Psoas muscle (tissue), 8 donors: ENCODE data around the gene ZFYVE19. TPM values are rescaled to one million over a fixed set of nuclear protein-coding genes. Genes with fewer than 3 reads are reported as not detected.
"Not testable (repeated sequence)": the region's sequence is repeated elsewhere in the genome, so short reads cannot be mapped to it uniquely, and the experiment has no call there.

Experiments
- ATAC-seq, 4 donors: fragments of 200-7000 bp; cut with Tn5 transposase; one replicate each; pipeline ENCODE4 v1.9.1; 2020; ENCODE audit warnings: moderate library complexity in 3 of 4, mild to moderate bottlenecking in 2 of 4
- DNase-seq, 2 donors: peaks; one replicate each; pipeline ENCODE4 v3.0.0-alpha.2; 2020
- H3K27ac ChIP-seq: fragments of 200-600 bp; one replicate; pipeline ENCODE4 v1.8.0; 2022
- H3K27me3 ChIP-seq, 3 donors: fragments of 200-600 bp in 1 of 3; one replicate each; pipeline versions ENCODE4 v1.6.1 to v1.8.0; 2013 to 2022; ENCODE audit warnings: low read length in 2 of 3, mild to moderate bottlenecking in 2 of 3, moderate library complexity in 1 of 3; ENCODE audit not compliant: insufficient read depth in 3 of 3
- H3K36me3 ChIP-seq, 2 donors: fragments of 200-600 bp in 1 of 2; one replicate each; pipeline versions ENCODE4 v1.6.1 to v1.8.0; 2013 to 2022; ENCODE audit warnings: low read depth in 1 of 2, mild to moderate bottlenecking in 1 of 2, moderate library complexity in 1 of 2; ENCODE audit not compliant: insufficient read depth in 1 of 2
- H3K4me1 ChIP-seq: fragments of 200-600 bp; one replicate; pipeline ENCODE4 v1.8.0; 2022
- H3K4me3 ChIP-seq: fragments of 200-600 bp; one replicate; pipeline ENCODE4 v1.8.0; 2022; ENCODE audit warnings: mild to moderate bottlenecking
- H3K9me3 ChIP-seq: fragments of 200-600 bp; one replicate; pipeline ENCODE4 v1.8.0; 2022
- CTCF ChIP-seq: fragments of 200-600 bp; IDR thresholded peaks from one replicate; pipeline ENCODE4 v1.8.0; 2022; ENCODE audit warnings: antibody characterized with exemption
- WGBS, 3 donors: extraction: QIAGEN DNeasy Blood & Tissue Kit; methylation state at CpG; one replicate each; pipeline versions ENCODE4 v1.1.6 to v1.1.7; 2013; 5-methylcytosine and 5-hydroxymethylcytosine counted together
- intact Hi-C, 2 donors: fragments of 100-400 bp; cut with DNase I; formaldehyde crosslinking; loops; one replicate each; pipeline versions ENCODE4 v1.11.0 to v1.14.2; 2022
- polyA plus RNA-seq, 3 donors: library from polyadenylated mRNA; stranded (reverse); fragments of 200-250 nt; gene quantifications; one replicate each; pipeline ENCODE4 v1.2.3, GENCODE V29; 2013
- total RNA-seq, 4 donors: library from RNA; stranded (reverse); fragmentation: NEBNext Ultra II Directional in 2 of 4; extraction: Animal tissue kit (Norgen Biotek cat#: 25700) in 2 of 4; gene quantifications; one replicate each; pipeline versions ENCODE4 v1.2.1 to v1.2.4, GENCODE V29; 2021 to 2023
- donor health status: healthy with polysubstance abuse.
- donor health status: DM: no; HTN: no; CAD: no; lungs with moderate emphysema.
- donor health status: Bipolar disorder and iron deficiency.
- donor health status: healthy.
- donor health status: DM: yes; HTN: yes; CAD: no.
- donor health status: DM: no; HTN: no; CAD: no.
- donor health status: DM: no; HTN: no; CAD: no.
- donor health status: DM: yes; HTN: yes; CAD: no.

Gene ZFYVE19
- total and polyA plus RNA-seq, 7 donors, result 9.1 to 31.5 (median 12.4) TPM

DNA sequence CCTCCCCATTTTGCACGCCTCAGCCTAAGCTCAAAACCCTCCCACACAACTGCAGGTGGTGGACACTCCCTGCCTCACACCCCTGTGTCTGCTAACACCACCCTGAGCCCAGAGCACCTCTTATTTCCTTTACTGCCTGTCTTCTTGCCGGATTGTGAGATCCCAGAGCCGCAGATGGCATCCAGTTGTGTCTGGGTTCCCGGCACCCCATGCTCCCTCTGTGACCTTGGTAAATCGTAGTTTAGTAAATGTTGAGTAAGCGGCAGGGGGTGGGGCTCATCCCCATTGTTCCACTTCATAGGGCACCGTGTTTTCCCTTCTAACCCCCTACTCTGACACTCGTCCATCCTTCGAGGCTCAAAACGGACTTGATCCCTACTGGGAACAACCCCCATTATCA lies 51.8 kb downstream of the ZFYVE19 start:
- WGBS, 3 donors, result 47 to 62% (median 52%) methylated on average over 10 of the region's 10 CpGs
- intact Hi-C loops, result loop anchor here (5.0 to 10.0 kb wide), 3 partner anchors 324 to 344 kb away; no protein-coding TSS in a partner anchor

GRCh38 chr15:40859206-40859851 lies 52.4 kb downstream of the ZFYVE19 start:
- intact Hi-C loops, result loop anchor here (5.0 to 10.0 kb wide), 3 partner anchors 323 to 345 kb away; no protein-coding TSS in a partner anchor
- Histone ChIP-seq H3K27ac (no peak overlapping the region), H3K4me3 (no peak overlapping the region), H3K9me3 (no peaks in the 10 kb centered on the region), H3K36me3 (no peaks in the 10 kb centered on the region), H3K27me3 (peaks cover 0 to 2% (median 0%) of the 10 kb centered on the region in 3 donors), H3K4me1 (peaks cover 6% of the 10 kb centered on the region)
- peak; percentile 54 for TF ChIP-seq CTCF
- 45 to 55% (median 50%) methylated on average over 18 of the region's 18 CpGs for WGBS, 3 donors
- ATAC-seq, result peak; percentile 59 to 80 (median 64)
- peak; percentile 68 to 70 for DNase-seq

More for the DNA sequence above, 51.8 kb downstream of the ZFYVE19 start:
- Histone ChIP-seq H3K4me3 (no peak overlapping the region), H3K4me1 (peaks cover 6% of the 10 kb centered on the region), H3K27me3 (no peaks in the 10 kb centered on the region), H3K36me3 (no peaks in the 10 kb centered on the region), H3K27ac (no peak overlapping the region), H3K9me3 (no peaks in the 10 kb centered on the region)
- DNase-seq (no peak), ATAC-seq (no peak)
- no peak for TF ChIP-seq CTCF

DNA sequence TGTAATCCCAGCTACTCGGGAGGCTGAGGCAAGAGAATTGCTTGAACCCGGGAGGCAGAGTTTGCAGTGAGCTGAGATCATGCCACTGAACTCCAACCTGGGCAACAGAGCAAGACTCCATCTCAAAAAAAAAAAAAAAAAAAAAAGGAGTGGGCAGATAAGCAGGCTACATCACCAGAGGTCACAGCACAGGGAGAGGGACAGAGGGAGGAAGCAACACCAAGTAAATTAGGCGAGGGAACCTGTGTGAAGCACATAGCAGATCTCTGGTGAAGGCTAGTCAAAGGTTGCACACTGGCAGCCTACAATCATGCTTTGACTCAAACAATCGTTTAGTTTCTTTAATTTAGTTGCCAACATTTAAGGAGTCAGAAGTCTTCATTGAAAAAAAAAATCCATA lies 54.3 kb downstream of the ZFYVE19 start:
- H3K4me1 ChIP-seq, ATAC-seq, H3K36me3 ChIP-seq, H3K9me3 ChIP-seq, H3K4me3 ChIP-seq, DNase-seq, H3K27me3 ChIP-seq, H3K27ac ChIP-seq: not testable (repeated sequence)
- 70 to 75% (median 71%) methylated on average over 4 of the region's 4 CpGs for WGBS, 3 donors
- intact Hi-C loops, result loop anchor here in 1 of 2 donors (2.0 kb wide), 1 partner anchor 32 kb away; no protein-coding TSS in a partner anchor

- Histone ChIP-seq H3K9me3 (no peaks in the 10 kb centered on the region), H3K27me3 (peaks cover 0 to 4% (median 0%) of the 10 kb centered on the region in 3 donors), H3K36me3 (no peaks in the 10 kb centered on the region), H3K4me1 (no peaks in the 10 kb centered on the region), H3K4me3 (no peak overlapping the region), H3K27ac (no peak overlapping the region)
- no peak for TF ChIP-seq CTCF
- intact Hi-C loops, result no loop called here
- DNase-seq (no peak), ATAC-seq (no peak)
- WGBS, 3 donors, result 39 to 62% (median 43%) methylated on average over 4 of the region's 4 CpGs
Observed at GRCh38 chr15:40863660-40864270, 56.9 kb downstream of the ZFYVE19 start.

Other genes with a start within 250 kb of the ZFYVE19 start
- 10 to 100 TPM in 3 of 4 donors, 1 to 10 TPM in 1; 9.3 to 23.6 (median 19.8) TPM for gene CCDC32, start 242.0 kb upstream of the ZFYVE19 start, total RNA-seq
- 10 to 100 TPM; 24.8 to 54.9 (median 38.5) TPM for gene CCDC32, start 242.0 kb upstream of the ZFYVE19 start, polyA plus RNA-seq
- gene RPUSD2, start 237.8 kb upstream of the ZFYVE19 start, total RNA-seq, result 10 to 100 TPM in 3 of 4 donors, 1 to 10 TPM in 1; 8.7 to 12.5 (median 11.0) TPM
- 10 to 100 TPM in 2 of 3 donors, 1 to 10 TPM in 1; 9.4 to 10.9 (median 10.3) TPM for gene RPUSD2, start 237.8 kb upstream of the ZFYVE19 start, polyA plus RNA-seq
- gene KNL1, start 212.8 kb upstream of the ZFYVE19 start, total RNA-seq, result under 1 TPM in 3 of 4 donors, not detected in 1; 0.04 to 0.50 (median 0.49) TPM
- under 1 TPM in 2 of 3 donors, not detected in 1; 0.03 to 0.18 TPM for gene KNL1, start 212.8 kb upstream of the ZFYVE19 start, polyA plus RNA-seq
- 1 to 10 TPM in 1 of 4 donors, under 1 TPM in 3; 0.41 to 1.5 (median 0.56) TPM for gene RAD51, start 111.9 kb upstream of the ZFYVE19 start, total RNA-seq
- under 1 TPM; 0.29 to 0.93 (median 0.90) TPM for gene RAD51, start 111.9 kb upstream of the ZFYVE19 start, polyA plus RNA-seq
- 10 to 100 TPM; 17.1 to 20.1 (median 18.6) TPM for gene RMDN3, start 51.8 kb upstream of the ZFYVE19 start, total RNA-seq
- gene RMDN3, start 51.8 kb upstream of the ZFYVE19 start, polyA plus RNA-seq, result 10 to 100 TPM; 11.1 to 30.9 (median 20.2) TPM
- 1 to 10 TPM; 1.5 to 4.9 (median 2.9) TPM for gene GCHFR, start 43.0 kb upstream of the ZFYVE19 start, total RNA-seq
- 1 to 10 TPM; 4.3 to 6.7 (median 5.0) TPM for gene GCHFR, start 43.0 kb upstream of the ZFYVE19 start, polyA plus RNA-seq
- not detected for gene C15orf62, start 37.1 kb upstream of the ZFYVE19 start, total RNA-seq
- under 1 TPM; 0.05 to 0.19 (median 0.07) TPM for gene C15orf62, start 37.1 kb upstream of the ZFYVE19 start, polyA plus RNA-seq
- 10 to 100 TPM in 3 of 4 donors, 1 to 10 TPM in 1; 8.9 to 18.5 (median 13.0) TPM for gene DNAJC17, start 384 bp downstream of the ZFYVE19 start, total RNA-seq
- 10 to 100 TPM; 16.6 to 32.4 (median 32.0) TPM for gene DNAJC17, start 384 bp downstream of the ZFYVE19 start, polyA plus RNA-seq
- not detected for gene PPP1R14D, start 21.6 kb downstream of the ZFYVE19 start, total RNA-seq
- gene PPP1R14D, start 21.6 kb downstream of the ZFYVE19 start, polyA plus RNA-seq, result not detected
- gene SPINT1, start 37.0 kb downstream of the ZFYVE19 start, total RNA-seq, result under 1 TPM; 0.19 to 0.54 (median 0.24) TPM
- under 1 TPM; 0.03 to 0.19 (median 0.17) TPM for gene SPINT1, start 37.0 kb downstream of the ZFYVE19 start, polyA plus RNA-seq
- not detected for gene RHOV, start 67.1 kb downstream of the ZFYVE19 start, total RNA-seq
- under 1 TPM in 2 of 3 donors, not detected in 1; 0.10 to 0.23 TPM for gene RHOV, start 67.1 kb downstream of the ZFYVE19 start, polyA plus RNA-seq
- gene VPS18, start 87.4 kb downstream of the ZFYVE19 start, total RNA-seq, result 10 to 100 TPM in 3 of 4 donors, 1 to 10 TPM in 1; 8.1 to 20.5 (median 16.3) TPM
- gene VPS18, start 87.4 kb downstream of the ZFYVE19 start, polyA plus RNA-seq, result 10 to 100 TPM in 2 of 3 donors, 1 to 10 TPM in 1; 8.4 to 16.9 (median 12.3) TPM
- 10 to 100 TPM in 1 of 4 donors, 1 to 10 TPM in 3; 7.2 to 13.1 (median 9.2) TPM for gene DLL4, start 122.3 kb downstream of the ZFYVE19 start, total RNA-seq
- gene DLL4, start 122.3 kb downstream of the ZFYVE19 start, polyA plus RNA-seq, result 1 to 10 TPM; 4.0 to 6.1 (median 6.0) TPM
- gene CHAC1, start 146.4 kb downstream of the ZFYVE19 start, total RNA-seq, result 100 to 1,000 TPM in 2 of 4 donors, 10 to 100 TPM in 1, 1 to 10 TPM in 1; 3.7 to 243 (median 96.3) TPM
- 100 to 1,000 TPM in 1 of 3 donors, 10 to 100 TPM in 2; 14.0 to 129 (median 49.0) TPM for gene CHAC1, start 146.4 kb downstream of the ZFYVE19 start, polyA plus RNA-seq